SK-N-SH treated with all-trans-retinoic acid at 6 μM for 48 hours (cell line): ENCODE data around the gene PRKCE.

Experiments used
- GLIS3 ChIP-seq: fragments of 250-450 bp; sonication (Bioruptor Pico); IDR thresholded peaks from 2 replicates; pipeline ENCODE4 v1.5.0; 2020; ENCODE audit warnings: mild to moderate bottlenecking, moderate library complexity
- PPARA ChIP-seq: fragments of 250-450 bp; sonication (Bioruptor Pico); IDR thresholded peaks from 2 replicates; pipeline ENCODE4 v1.5.0; 2020; ENCODE audit warnings: mild to moderate bottlenecking, borderline replicate concordance
- SNAI2 ChIP-seq: fragments of 250-450 bp; sonication (Bioruptor Pico); IDR thresholded peaks from 2 replicates; pipeline ENCODE4 v1.5.0; 2020; ENCODE audit warnings: mild to moderate bottlenecking, moderate library complexity

DNA sequence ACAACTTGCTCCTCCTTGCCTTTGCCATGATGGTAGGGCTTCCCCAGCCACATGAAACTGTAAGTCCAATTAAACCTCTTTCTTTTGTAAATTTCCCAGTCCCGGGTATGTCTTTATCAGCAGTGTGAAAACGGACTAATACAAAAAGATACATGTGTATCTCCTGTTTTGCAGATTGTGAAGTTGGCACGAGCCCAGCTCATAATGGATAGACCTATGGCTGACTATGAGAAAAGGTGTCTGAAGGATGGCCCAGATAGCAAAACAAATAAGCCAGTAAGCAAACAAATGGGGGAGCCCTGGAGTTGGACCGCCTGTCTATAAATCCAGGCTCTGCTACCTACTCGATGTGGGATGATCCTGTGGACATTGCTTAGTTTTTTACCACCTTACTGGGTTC is 15.5 kb upstream of the PRKCE start:
- TF ChIP-seq GLIS3 = no peak
- no peak for TF ChIP-seq PPARA
- TF ChIP-seq SNAI2 (CRISPR knock-in tag) = no peak
